DND-41 (cell line): ENCODE measurements around the gene SLC25A10.

Experiments
- EZH2 ChIP-seq: IDR thresholded peaks from 3 replicates; pipeline ENCODE4 v1.6.1; 2012; ENCODE audit warnings: borderline replicate concordance, low read depth, mild to moderate bottlenecking, moderate library complexity, low read length, inconsistent platforms; ENCODE audit not compliant: severe bottlenecking
- TF ChIP-seq, protein P1 (sequence below): IDR thresholded peaks from 2 replicates; pipeline ENCODE4 v1.5.1; 2012; ENCODE audit warnings: borderline replicate concordance, low read length, moderate library complexity, mild to moderate bottlenecking; ENCODE audit not compliant: poor library complexity, severe bottlenecking; ENCODE audit errors: extremely low read depth

DNA sequence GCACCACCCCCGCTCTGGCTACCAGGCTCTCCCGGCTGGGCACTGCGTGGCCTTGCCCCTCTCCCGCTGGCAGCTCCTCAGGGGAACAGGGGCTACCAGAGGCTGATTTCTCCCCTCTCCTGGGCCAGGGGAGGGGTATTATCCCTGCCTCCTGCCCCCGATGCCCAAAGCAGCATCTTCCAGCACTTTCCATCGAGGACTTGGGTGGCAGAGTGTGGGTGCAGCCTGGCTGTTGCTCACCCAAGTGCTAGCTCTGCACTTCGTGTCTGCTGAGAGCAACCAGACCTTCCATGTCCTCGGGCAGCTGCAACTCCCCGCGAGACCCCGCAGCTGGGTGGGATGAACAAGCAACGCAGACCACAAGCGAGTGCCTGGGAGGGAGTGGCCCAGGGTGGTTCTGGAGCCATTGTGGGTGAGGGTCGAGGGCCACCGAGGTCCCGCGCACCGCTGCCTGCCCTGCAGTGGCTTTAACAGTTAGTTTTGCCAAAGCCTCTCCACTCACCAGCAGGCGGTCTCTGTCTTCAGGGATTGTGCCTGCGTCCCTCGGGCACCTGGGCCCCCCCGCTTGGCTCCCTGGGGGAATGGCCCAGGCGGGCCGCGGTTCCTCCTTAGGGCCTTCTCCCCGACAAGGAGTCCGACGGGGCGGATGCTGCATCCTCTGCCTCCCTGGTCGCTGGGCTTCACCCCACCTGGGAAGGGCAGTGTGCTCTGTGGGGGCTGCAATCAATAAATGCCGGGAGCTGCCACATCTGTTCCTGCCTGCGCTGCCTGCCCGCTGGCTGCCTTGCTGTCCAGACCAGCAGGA is 8.4 kb downstream of the SLC25A10 start:
- no peak for TF ChIP-seq EZH2
- TF ChIP-seq, protein P1, sequence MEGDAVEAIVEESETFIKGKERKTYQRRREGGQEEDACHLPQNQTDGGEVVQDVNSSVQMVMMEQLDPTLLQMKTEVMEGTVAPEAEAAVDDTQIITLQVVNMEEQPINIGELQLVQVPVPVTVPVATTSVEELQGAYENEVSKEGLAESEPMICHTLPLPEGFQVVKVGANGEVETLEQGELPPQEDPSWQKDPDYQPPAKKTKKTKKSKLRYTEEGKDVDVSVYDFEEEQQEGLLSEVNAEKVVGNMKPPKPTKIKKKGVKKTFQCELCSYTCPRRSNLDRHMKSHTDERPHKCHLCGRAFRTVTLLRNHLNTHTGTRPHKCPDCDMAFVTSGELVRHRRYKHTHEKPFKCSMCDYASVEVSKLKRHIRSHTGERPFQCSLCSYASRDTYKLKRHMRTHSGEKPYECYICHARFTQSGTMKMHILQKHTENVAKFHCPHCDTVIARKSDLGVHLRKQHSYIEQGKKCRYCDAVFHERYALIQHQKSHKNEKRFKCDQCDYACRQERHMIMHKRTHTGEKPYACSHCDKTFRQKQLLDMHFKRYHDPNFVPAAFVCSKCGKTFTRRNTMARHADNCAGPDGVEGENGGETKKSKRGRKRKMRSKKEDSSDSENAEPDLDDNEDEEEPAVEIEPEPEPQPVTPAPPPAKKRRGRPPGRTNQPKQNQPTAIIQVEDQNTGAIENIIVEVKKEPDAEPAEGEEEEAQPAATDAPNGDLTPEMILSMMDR: no peak
